Measurements from ENCODE around the gene SLC6A4. TPM values are rescaled to one million over a fixed set of nuclear protein-coding genes. Genes with fewer than 3 reads are reported as not detected.

SLC6A4 gene
- total RNA-seq, 2 donors from 2014 or later: 0.09 to 0.74 TPM

DNA sequence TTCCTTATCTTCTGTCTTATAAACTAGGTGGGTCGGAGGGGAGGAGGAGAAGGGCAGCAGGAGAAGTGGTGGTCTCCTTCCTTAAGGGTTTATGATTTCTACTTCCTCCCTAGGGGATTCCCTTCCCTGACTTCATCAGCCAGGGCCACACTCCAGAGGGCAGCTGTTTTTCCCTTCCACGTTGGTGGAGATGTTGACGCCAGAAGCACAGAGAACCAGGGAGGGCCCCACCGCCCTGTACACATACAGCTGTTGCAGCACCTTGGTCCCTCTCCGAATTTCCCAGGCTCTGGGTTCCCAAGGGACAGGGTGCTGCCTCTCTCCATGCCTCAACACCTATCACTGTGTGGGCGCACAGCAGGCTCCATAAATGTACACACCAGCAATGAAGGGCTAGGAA lies 5.6 kb upstream of the SLC6A4 start:
- TF ChIP-seq, protein P1, sequence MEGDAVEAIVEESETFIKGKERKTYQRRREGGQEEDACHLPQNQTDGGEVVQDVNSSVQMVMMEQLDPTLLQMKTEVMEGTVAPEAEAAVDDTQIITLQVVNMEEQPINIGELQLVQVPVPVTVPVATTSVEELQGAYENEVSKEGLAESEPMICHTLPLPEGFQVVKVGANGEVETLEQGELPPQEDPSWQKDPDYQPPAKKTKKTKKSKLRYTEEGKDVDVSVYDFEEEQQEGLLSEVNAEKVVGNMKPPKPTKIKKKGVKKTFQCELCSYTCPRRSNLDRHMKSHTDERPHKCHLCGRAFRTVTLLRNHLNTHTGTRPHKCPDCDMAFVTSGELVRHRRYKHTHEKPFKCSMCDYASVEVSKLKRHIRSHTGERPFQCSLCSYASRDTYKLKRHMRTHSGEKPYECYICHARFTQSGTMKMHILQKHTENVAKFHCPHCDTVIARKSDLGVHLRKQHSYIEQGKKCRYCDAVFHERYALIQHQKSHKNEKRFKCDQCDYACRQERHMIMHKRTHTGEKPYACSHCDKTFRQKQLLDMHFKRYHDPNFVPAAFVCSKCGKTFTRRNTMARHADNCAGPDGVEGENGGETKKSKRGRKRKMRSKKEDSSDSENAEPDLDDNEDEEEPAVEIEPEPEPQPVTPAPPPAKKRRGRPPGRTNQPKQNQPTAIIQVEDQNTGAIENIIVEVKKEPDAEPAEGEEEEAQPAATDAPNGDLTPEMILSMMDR (IDR thresholded peaks at IDR 0.05): no peak
- no peak for TF ChIP-seq POLR2A (IDR thresholded peaks at IDR 0.05)
- TF ChIP-seq POLR2AphosphoS5 (IDR thresholded peaks at IDR 0.05): no peak
- Histone ChIP-seq H3K4me3 (no peak overlapping the region), H3K4me1 (replicated peaks) (no peaks in the 10 kb centered on the region), H3K27ac (no peak overlapping the region), H3K27me3 (replicated peaks; ENCODE audit: insufficient read depth) (no peaks in the 10 kb centered on the region), H3K36me3 (no peaks in the 10 kb centered on the region), H3K9me3 (no peaks in the 10 kb centered on the region)
- intact Hi-C loops (cut with DNase I): no loop called here
- no peak for DNase-seq (ENCODE audit: low spot score)
- 86% methylated on average over 4 of the region's 6 CpGs for WGBS

DNA sequence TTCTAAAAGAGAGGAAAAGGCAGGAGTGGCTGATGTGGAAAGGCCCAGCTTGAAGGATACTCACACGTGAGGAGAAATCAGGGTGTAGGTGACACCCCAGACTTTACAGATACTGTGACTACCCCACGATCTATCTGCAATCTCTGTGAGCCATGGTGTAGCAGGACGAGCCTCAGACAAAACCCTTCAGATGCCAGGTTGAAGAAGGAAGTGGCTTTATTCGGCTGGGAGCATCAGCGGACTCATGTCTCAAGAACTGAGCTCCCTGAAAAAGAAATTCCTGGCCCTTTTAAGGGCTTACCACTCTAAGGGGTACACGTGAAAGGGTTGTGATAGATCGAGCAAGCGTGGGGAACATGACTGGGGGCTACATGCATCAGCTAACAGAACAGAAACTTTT lies 4.7 kb upstream of the SLC6A4 start:
- H3K36me3 ChIP-seq: no peaks in the 10 kb centered on the region
- WGBS: 93% methylated on average over 8 of the region's 8 CpGs
- no peaks in the 10 kb centered on the region for H3K27me3 ChIP-seq (replicated peaks; ENCODE audit: insufficient read depth)
- intact Hi-C loops (cut with DNase I): no loop called here
- DNase-seq (ENCODE audit: low spot score): no peak
- H3K27ac ChIP-seq: no peak overlapping the region
- H3K9me3 ChIP-seq: no peaks in the 10 kb centered on the region
- no peak for TF ChIP-seq POLR2A (IDR thresholded peaks at IDR 0.05)
- no peak for TF ChIP-seq POLR2AphosphoS5 (IDR thresholded peaks at IDR 0.05)
- TF ChIP-seq, protein P1 (IDR thresholded peaks at IDR 0.05): no peak
- no peak overlapping the region for H3K4me3 ChIP-seq
- peaks cover 3% of the 10 kb centered on the region for H3K4me1 ChIP-seq (replicated peaks)

DNA sequence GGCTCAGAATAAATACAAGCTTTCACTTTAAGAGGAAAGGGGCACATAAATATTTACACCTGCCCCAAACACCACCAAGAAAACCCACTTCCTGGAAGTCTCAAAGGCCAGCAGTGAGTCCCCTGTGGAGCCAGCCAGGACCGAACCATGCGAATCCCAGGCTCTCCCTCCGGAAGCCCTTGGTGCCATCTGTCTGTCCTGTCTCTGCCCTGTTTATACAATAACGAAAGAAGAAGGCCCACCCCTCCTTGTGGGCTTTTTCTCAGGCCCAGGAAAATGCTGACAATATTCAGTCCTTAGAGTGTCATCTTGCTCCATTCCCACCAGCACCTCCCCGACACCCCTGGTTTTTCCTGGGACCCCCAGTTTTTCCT lies 3.6 kb upstream of the SLC6A4 start:
- intact Hi-C loops (cut with DNase I): loop anchor here (10.0 kb wide), 1 partner anchor 114 kb away; no protein-coding TSS in a partner anchor
- H3K36me3 ChIP-seq: no peaks in the 10 kb centered on the region
- no peak overlapping the region for H3K27ac ChIP-seq
- no peak for DNase-seq (ENCODE audit: low spot score)
- TF ChIP-seq POLR2A (IDR thresholded peaks at IDR 0.05) (no peak), POLR2AphosphoS5 (IDR thresholded peaks at IDR 0.05) (no peak)
- TF ChIP-seq, protein P1 (IDR thresholded peaks at IDR 0.05): no peak
- H3K4me1 ChIP-seq (replicated peaks): peaks cover 3% of the 10 kb centered on the region
- H3K27me3 ChIP-seq (replicated peaks; ENCODE audit: insufficient read depth): no peaks in the 10 kb centered on the region
- no peaks in the 10 kb centered on the region for H3K9me3 ChIP-seq
- no peak overlapping the region for H3K4me3 ChIP-seq
- 91% methylated on average over 5 of the region's 5 CpGs for WGBS

DNA sequence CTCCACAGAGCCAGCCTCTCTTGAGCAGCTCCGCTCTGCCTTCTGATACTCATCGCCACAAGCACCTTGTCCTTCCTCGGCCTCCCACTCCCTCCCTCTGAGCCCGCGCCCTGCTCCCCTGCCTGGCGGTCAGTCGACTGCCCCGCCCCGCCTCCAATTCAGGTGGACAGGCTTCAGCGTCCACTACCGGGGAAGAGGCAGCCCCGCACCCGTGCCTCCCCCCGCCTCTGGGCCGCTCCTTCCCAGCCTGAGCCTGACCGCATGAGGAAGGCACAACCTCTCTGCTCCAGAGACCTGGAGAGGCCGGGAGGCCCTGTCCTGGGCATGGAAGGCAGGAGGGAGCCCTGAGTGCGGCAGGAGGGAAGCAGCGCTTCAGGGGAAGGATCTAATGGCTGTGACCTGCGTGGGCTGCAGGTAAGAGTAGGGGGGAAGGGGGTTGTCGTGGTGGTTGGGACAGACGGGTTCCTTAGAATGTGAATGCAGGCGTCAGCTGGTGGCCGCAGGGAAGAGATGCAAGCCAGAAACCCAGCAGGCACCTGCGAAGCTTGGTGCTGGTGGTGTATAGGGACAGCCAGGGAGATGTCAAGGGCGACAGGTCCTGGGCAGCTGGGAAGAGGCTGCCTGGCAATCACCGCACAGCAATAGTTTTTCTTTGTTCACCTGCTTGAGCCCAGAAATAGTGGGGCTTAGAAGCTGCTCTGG lies 3.0 kb upstream of the SLC6A4 start:
- no peaks in the 10 kb centered on the region for H3K27me3 ChIP-seq (replicated peaks; ENCODE audit: insufficient read depth)
- H3K27ac ChIP-seq: no peak overlapping the region
- TF ChIP-seq POLR2AphosphoS5 (IDR thresholded peaks at IDR 0.05): no peak
- no peak for TF ChIP-seq POLR2A (IDR thresholded peaks at IDR 0.05)
- TF ChIP-seq, protein P1 (IDR thresholded peaks at IDR 0.05): no peak
- no peaks in the 10 kb centered on the region for H3K36me3 ChIP-seq
- H3K4me1 ChIP-seq (replicated peaks): peaks cover 3% of the 10 kb centered on the region
- no peak overlapping the region for H3K4me3 ChIP-seq
- no peaks in the 10 kb centered on the region for H3K9me3 ChIP-seq
- 52% methylated on average over 27 of the region's 27 CpGs for WGBS
- DNase-seq (ENCODE audit: low spot score): no peak
- intact Hi-C loops (cut with DNase I): loop anchor here (10.0 kb wide), 1 partner anchor 114 kb away; no protein-coding TSS in a partner anchor

DNA sequence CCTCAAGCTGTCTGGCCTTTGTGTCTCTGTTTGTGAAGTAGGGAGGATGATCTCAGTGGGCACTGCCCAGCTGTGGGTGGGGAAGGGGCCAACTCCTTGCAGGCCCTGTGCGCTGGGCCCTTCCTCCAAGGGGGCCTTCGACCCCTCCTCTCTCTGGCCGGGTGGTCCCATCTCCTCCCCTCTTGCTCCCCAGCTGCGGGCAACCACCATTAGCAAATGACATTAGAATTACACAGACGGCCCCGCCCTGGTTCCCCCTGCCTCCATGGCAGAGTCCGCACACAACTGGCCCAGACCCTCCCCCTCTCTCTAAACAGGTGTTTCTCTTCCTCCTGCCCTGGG lies 2.5 kb upstream of the SLC6A4 start:
- no peaks in the 10 kb centered on the region for H3K36me3 ChIP-seq
- no peak overlapping the region for H3K27ac ChIP-seq
- intact Hi-C loops (cut with DNase I): loop anchor here (10.0 kb wide), 1 partner anchor 113 kb away; no protein-coding TSS in a partner anchor
- no peak for DNase-seq (ENCODE audit: low spot score)
- H3K4me3 ChIP-seq: no peak overlapping the region
- peaks cover 3% of the 10 kb centered on the region for H3K4me1 ChIP-seq (replicated peaks)
- H3K27me3 ChIP-seq (replicated peaks; ENCODE audit: insufficient read depth): no peaks in the 10 kb centered on the region
- WGBS: 52% methylated on average over 7 of the region's 7 CpGs
- no peak for TF ChIP-seq POLR2A (IDR thresholded peaks at IDR 0.05)
- TF ChIP-seq, protein P1 (IDR thresholded peaks at IDR 0.05): no peak
- no peak for TF ChIP-seq POLR2AphosphoS5 (IDR thresholded peaks at IDR 0.05)
- no peaks in the 10 kb centered on the region for H3K9me3 ChIP-seq
